COR-L47 (cell line): ENCODE results near the gene SLF2.

Source experiments
- DNase-seq: peaks from one replicate; lab custom pipeline; 2025; lab: John Stamatoyannopoulos, UW

The SLF2 gene

DNA sequence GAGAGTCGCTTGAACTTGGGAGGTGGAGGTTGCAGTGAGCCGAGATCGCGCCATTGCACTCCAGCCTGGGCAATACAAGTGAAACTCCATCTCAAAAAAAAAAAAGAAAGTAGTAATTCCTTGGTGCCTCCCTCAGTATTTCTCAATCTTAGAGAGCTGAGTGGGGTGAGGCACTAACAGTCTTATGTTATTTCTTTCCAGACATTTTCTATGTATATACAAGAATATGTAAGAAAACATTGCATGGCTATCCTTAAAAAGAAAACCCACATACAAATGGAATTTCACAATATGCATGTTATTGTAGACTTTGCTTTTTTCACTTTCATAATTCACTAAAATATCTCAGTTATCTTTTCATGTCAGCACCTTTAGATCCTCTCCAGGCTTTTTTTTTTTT lies 13.6 kb upstream of the SLF2 start:
- DNase-seq = no peak

DNA sequence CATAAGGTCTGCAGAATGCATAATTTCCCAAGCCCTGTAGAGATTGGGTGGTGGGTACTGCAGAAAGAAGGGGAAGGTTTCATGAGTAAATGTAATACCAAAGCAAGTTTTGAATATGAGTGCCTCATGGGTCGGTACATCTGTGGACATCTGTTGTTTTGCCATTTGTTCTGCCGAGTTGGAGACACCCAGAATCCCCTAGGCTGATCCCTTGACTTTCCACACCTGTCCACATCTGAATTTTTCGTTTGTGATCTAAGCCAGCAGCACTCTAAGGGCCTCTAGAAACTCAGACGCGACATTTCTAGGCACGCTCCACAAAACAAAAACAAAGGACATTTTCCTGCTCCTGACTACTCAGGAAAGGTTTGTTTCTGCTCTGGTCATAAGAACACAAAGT lies 11.7 kb upstream of the SLF2 start:
- no peak for DNase-seq

GRCh38 chr10:100902622-100903021 lies 10.1 kb upstream of the SLF2 start:
- no peak for DNase-seq

GRCh38 chr10:100904917-100905316 lies 7.8 kb upstream of the SLF2 start:
- no peak for DNase-seq

DNA sequence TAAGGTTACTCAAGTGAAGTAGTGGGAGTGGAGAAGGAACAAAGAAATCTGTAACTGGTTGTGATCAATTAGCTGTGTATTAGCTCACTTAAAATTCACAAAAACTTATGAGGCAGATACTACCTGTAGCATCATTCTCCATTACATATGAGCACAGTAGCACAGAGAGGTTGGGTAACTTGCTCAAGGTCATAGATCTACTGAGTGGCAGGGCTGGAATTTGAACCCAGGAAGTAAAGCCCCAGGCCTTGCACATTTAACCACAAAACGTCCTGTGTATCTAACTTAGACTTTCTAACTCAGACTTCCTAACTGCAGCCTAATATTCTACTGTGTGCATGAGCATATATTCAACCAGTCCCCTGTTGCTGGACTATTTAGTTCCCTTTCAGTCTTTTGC lies 5.6 kb upstream of the SLF2 start:
- no peak for DNase-seq

DNA sequence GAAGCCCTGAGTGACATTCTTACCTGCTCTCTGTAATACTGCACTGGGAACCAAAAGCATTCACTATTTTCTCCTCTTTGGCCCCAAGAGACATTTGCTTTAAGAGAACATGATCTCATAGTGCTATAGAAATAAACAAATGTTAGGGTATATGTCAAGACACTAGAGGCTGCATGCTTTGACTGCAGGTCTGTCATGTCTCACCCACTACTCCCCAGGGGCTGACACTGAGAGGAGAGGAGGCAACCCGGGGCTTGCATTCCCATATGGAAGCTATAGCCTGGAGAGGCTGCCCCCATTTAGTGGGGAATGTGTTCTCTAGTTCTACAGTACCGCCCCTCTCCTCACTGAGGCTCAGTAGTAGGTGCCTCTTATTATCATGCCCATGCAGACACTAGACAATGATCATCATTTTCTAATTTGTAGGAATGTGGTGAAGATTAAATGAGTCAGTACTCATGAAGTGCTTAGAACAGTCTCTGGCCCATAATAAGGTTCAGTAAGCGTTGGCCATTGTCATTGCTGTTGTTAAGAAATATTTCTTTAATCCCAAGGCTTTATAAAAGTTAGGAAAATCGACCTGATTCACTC lies 4.9 kb upstream of the SLF2 start:
- no peak for DNase-seq

- DNase-seq = no peak
Observed at GRCh38 chr10:100908378-100908777, 4.4 kb upstream of the SLF2 start.

DNA sequence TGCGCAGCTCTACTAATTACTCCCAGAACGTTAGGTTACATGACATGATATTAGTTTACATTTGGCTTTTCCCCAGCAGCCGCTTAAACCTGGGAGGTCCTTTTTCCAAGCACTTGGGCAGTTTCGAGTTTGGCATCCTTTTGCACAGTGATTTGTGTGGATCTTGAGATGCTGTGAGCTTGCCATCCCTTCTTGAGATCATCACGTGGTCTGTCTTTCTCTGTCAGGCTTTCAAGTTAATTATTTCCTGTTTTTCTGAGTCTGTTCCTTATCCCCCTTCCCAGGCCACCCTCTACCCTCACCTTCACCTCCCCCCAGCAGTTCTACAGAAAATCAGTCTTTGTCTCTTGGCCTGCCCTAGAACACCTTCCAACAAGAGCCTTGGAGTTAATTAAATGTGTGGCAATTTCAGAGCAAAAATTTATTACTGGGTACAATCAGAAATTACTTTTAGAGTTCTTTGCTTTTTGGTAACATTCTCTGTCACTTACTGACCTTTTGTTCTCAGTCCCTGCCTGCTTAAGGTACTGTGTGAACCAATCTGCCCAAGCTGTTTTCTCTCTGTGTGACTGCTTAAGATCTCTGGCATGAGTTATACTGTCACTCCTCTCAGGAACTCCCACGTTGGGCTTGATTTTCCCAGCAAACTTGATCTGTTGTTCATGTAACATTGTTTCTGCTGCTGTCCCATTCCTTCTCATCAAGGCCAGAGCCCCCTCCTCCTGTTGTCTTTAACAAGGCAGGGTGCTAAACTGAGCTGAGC lies 3.1 kb upstream of the SLF2 start:
- DNase-seq = no peak

GRCh38 chr10:100911472-100911871 lies 1.3 kb upstream of the SLF2 start:
- no peak for DNase-seq

GRCh38 chr10:100912013-100912604 lies 654 bp upstream of the SLF2 start:
- DNase-seq = no peak

DNA sequence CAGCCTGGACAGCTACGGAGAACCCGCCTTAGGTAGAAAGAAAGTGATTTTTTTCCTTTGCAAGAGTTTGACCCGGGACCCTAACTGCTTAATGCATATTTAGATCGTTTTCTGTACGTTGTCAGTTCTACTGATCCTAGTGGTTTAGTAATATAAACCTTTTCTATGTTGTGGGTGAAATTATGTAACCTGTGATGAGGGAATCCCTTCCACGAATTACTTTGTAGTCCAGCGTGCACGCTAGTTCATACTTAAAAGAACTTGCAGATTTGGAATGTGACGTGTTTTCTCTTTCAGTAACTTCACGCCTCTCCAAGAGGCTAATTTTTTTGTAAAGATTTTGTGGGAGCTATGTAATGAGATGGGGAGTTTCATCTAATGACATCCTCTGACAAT lies 705 bp downstream of the SLF2 start:
- DNase-seq = no peak

DNA sequence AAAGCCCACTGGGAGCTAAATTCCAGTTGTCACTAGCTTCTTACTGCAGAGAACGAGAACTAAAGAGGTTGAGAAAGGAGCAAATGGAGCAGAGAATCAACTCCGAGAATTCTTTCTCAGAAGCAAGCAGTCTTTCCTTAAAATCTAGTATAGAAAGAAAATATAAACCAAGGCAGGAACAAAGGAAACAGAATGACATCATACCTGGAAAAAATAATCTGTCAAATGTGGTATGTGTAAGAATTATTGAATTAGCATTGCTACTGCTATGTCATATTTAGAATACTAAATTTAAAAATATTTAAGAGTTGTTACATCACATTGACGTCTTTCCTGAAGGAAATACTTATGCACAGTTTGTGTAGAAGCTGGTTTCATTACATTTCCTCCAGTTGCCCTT lies 4.3 kb downstream of the SLF2 start:
- no peak for DNase-seq

DNA sequence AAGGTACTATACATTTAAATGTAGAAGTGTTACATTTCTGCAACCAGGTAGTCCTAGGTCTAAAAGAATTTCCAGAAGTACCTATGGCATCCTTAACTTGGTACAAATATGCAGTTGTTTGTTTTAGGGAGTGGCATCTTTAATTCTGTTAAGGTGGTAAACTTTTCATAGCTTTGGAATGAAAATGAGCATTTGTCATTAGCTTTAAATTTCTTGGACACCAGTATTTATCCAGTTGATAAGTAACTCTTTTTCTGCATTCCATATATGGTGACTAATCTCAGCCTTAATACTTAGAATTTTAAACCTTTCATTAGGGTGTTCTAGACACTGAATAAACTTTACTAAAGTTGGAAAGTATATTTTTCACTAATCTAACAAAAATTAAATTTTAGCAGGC lies 10.8 kb downstream of the SLF2 start:
- DNase-seq = no peak

DNA sequence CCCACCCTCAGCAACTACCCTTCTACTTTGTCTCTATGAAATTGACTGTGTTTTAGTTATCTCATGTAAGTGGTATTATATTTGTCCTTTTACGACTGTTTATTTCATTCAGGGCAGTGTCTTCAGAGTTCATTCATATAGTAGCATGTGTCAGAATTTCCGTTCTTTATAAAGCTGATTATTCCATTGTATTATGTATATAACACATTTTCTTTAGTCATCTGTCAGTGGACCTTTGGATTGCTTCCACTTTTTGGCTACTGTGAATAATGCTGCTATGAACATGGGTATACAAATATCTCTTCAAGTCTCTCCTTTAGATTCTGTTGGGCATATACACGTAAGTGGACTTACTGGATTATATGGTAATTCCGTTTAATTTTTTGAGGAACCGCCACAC lies 14.5 kb downstream of the SLF2 start:
- no peak for DNase-seq

- DNase-seq = no peak
Observed at GRCh38 chr10:100928039-100928438, 15.3 kb downstream of the SLF2 start.

DNA sequence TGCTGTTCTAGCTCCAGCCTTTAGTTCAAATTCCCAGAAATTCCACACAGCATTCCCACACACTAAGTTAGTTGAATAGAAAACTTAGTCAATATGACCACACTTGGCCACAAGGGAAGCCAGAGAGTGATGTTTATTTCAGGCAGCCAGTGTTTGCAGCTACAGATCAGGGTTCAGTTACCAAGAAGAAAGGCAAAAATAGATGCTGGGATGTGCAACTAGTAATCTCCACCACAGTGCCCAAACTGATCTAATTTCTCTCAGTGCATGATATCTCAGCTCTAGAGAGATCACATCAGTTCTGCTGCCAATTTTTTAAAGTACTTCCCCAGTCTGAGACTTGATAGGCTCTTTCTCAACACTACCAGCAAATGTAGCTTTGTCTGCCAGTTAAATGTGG lies 17.6 kb downstream of the SLF2 start:
- DNase-seq = no peak

DNA sequence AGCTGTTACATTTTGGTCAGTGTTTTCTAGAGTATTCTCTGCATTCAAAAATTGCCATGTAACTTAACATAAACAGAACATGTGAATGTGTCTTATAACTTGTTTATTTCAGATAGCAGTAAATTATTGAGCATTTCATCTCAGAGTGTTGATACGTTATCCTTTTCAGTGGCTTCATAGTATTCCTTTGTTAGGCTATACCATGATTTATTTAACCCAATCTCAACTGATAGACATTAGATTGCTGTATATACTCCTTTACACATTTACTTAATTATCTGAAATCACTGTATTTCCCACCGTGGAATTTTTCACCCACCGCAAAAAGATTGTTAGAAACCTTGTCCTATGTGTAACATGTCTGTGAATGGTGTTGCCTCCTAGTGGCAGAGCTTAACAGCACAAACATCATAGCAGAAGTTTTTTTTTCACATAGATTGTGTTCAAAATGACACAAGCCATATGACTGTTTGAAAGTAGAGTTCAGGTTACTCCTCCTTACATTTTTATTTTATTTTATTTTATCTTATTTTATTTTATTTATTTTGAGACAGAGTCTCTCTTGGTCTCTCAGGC lies 21.4 kb downstream of the SLF2 start:
- no peak for DNase-seq

DNA sequence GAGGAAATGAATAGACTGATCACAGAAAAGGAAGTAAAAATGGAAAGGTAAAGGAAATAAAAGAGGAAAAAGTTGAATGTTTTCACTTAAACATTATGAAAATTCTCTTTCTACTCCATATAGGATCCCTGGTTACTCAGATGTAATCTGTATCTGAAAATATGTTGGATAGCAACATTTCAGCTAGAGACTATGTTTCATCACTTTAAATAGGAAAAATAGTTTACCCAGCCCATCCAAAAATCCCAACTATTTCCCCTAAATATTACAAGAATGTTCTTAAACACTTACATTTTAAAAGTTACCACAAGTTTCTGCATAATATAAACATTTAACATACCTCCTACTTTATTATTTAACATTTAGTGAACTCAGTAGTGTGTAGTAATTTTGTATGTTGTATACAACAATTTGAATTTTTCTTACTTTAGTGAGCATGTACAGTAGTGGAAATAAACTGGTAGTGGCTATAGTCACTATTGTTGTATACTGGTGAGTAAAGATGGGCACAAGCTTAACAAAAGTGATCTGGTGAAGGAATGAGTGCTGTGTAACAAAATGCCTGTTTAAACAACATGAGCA lies 27.1 kb downstream of the SLF2 start:
- no peak for DNase-seq

DNA sequence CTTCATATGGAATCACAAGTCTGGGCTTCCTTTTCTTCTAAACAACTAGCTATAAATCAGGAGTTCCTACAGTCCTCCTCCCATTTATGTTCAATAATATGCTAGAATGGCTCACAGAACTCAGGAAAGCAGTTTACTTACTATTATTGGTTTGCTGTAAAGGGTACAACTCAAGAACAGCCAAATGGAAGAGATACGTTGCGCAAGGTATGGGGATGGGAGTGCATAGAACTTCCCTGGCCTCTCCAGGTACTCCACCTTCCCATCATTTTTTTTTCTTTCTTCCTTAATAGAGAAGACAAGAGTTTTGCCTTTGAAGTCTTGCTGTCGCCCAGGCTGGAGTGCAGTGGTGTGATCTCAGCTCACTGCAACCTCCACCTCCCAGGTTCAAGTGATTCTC lies 29.5 kb downstream of the SLF2 start:
- DNase-seq = no peak

DNA sequence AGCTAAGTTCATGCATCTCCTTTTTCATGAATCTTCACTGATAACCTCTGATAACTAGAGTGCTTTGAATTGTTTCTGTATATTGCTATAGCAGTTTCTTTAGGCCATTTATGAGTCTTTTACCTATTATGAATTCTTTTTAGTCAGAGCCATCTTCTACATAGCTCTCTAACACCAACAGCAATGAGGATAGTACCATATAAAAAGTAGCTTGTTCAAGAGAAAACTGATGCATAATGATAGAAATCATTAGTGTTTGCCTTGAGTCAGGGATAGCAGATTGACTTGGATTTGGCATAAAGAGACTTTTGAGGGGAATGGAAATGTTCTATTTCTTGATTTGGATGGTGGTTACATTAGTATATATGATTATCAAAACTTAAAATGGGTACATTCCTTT lies 30.7 kb downstream of the SLF2 start:
- no peak for DNase-seq

GRCh38 chr10:100945754-100946153 lies 33.0 kb downstream of the SLF2 start:
- no peak for DNase-seq

- no peak for DNase-seq
Observed at GRCh38 chr10:100948916-100949315, 36.2 kb downstream of the SLF2 start.

- no peak for DNase-seq
Observed at GRCh38 chr10:100960251-100960650, 47.5 kb downstream of the SLF2 start.
